AG04450 (cell line): Measurements from ENCODE around the gene CCNYL1. TPM values are rescaled to one million over a fixed set of nuclear protein-coding genes. Genes with fewer than 3 reads are reported as not detected.

Experiments
- CTCF ChIA-PET: fragments of 300-600, 350-600 bp; formaldehyde crosslinking; extraction: SDS; loops from one replicate; lab custom pipeline; 2022; ENCODE audit warnings: antibody characterized with exemption, inconsistent platforms; lab: Charles Lee
- POLR2A ChIA-PET: fragments of 350-600 bp; formaldehyde crosslinking; extraction: SDS; loops from one replicate; lab custom pipeline; 2021; ENCODE audit warnings: antibody characterized with exemption, inconsistent platforms; lab: Yijun Ruan, JAX
- DNase-seq: peaks from one replicate; pipeline ENCODE4 v3.0.0-alpha.2; 2011; ENCODE audit warnings: low read depth, low spot score
- H3K27ac ChIP-seq: one replicate; pipeline ENCODE4 v1.5.1; 2012; ENCODE audit warnings: low read depth, low read length, control low read depth
- H3K27me3 ChIP-seq: one replicate; pipeline ENCODE4 v1.6.0; 2012; ENCODE audit warnings: low read length; ENCODE audit not compliant: control insufficient read depth, insufficient read depth
- H3K4me3 ChIP-seq: 2 replicates; pipeline ENCODE4 v1.5.1; 2011; ENCODE audit warnings: mild to moderate bottlenecking, low read depth, low read length, control low read depth
- H3K9me3 ChIP-seq: 2 replicates; pipeline ENCODE4 v1.5.1; 2012; ENCODE audit warnings: low read length; ENCODE audit not compliant: control insufficient read depth, insufficient read depth
- CTCF ChIP-seq: IDR thresholded peaks from 2 replicates; pipeline ENCODE4 v1.5.1; 2011; ENCODE audit warnings: low read depth, low read length, control low read depth, inconsistent platforms
- polyA plus RNA-seq: library from polyadenylated mRNA; depleted of rRNA; stranded (reverse); fragments of >200 nt; gene quantifications from 2 replicates; pipeline ENCODE4 v1.2.3, GENCODE V29; 2011

Gene CCNYL1
- polyA plus RNA-seq, 1 experiment: 20.5 TPM

- Histone ChIP-seq H3K9me3 (no peaks in the 10 kb centered on the region), H3K4me3 (no peak overlapping the region), H3K27me3 (no peaks in the 10 kb centered on the region), H3K27ac (no peak overlapping the region)
- no peak for TF ChIP-seq CTCF
- CTCF ChIA-PET: interaction anchor here (0.6 to 2.3 kb wide), 2 partner anchors 10 to 22 kb away, joined by 3 to 12 read pairs; no protein-coding TSS in a partner anchor
- no peak for DNase-seq
- POLR2A ChIA-PET: no interaction called here
Measured at GRCh38 chr2:207724113-207724512, 12.7 kb downstream of the CCNYL1 start.

GRCh38 chr2:207725873-207726578, 14.6 kb downstream of the CCNYL1 start:
- Histone ChIP-seq H3K27ac (no peak overlapping the region), H3K9me3 (no peaks in the 10 kb centered on the region), H3K4me3 (no peak overlapping the region), H3K27me3 (no peaks in the 10 kb centered on the region)
- ChIA-PET CTCF (interaction anchor here (0.8 to 2.7 kb wide), 12 partner anchors 8 to 449 kb away, joined by 3 to 20 read pairs (median 5); partner anchors contain the start of gene CCNYL1), POLR2A (no interaction called here)
- TF ChIP-seq CTCF: no peak
- DNase-seq: no peak

- no peak for DNase-seq
- no peak overlapping the region for H3K27ac ChIP-seq
- ChIA-PET POLR2A (no interaction called here), CTCF (interaction anchor here (0.5 to 2.7 kb wide), 4 partner anchors 11 to 241 kb away, joined by 3 to 20 read pairs (median 6); no protein-coding TSS in a partner anchor)
- H3K27me3 ChIP-seq: no peaks in the 10 kb centered on the region
- no peaks in the 10 kb centered on the region for H3K9me3 ChIP-seq
- H3K4me3 ChIP-seq: no peak overlapping the region
- no peak for TF ChIP-seq CTCF
Measured at GRCh38 chr2:207727261-207727660, 15.8 kb downstream of the CCNYL1 start.

- no peak overlapping the region for H3K27ac ChIP-seq
- no peak for DNase-seq
- no peak for TF ChIP-seq CTCF
- H3K4me3 ChIP-seq: no peak overlapping the region
- H3K9me3 ChIP-seq: no peaks in the 10 kb centered on the region
- ChIA-PET POLR2A (no interaction called here), CTCF (interaction anchor here (0.9 kb wide), 1 partner anchor 17 kb away, joined by 4 read pairs; no protein-coding TSS in a partner anchor)
- H3K27me3 ChIP-seq: no peaks in the 10 kb centered on the region
Measured at GRCh38 chr2:207729465-207729998, 18.1 kb downstream of the CCNYL1 start.

GRCh38 chr2:207731138-207731537, 19.7 kb downstream of the CCNYL1 start:
- Histone ChIP-seq H3K4me3 (no peak overlapping the region), H3K27ac (no peak overlapping the region), H3K9me3 (no peaks in the 10 kb centered on the region), H3K27me3 (no peaks in the 10 kb centered on the region)
- ChIA-PET POLR2A (no interaction called here), CTCF (interaction anchor here (1.9 kb wide), 1 partner anchor 15 kb away, joined by 6 read pairs; no protein-coding TSS in a partner anchor)
- no peak for DNase-seq
- no peak for TF ChIP-seq CTCF
